ENCODE results near the gene FBXO31.
"Not testable (repeated sequence)": the region's sequence is repeated elsewhere in the genome, so short reads cannot be mapped to it uniquely, and the experiment has no call there.

Gene FBXO31

GRCh38 chr16:87411375-87412271, 28.0 kb upstream of the FBXO31 start:
- DNase-seq, result no peak

DNA sequence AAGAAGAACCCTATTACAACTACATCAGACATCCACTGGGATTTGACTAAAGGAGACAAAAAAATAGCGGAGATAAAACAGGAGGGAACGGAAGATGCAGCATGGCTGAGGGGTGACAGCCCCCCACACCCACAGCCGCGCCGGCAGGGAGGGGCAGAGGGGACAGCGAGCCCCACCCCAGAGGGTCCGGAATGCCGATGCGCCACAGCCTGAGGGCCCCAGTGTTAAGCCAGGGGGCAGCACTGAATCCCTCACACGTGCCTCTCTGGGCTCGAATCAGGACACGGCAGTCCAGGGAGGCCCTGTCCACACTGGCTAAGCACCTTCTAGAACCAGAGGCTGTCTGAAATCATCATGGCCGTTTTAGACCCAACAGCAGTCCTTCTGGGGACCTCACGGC, 27.4 kb upstream of the FBXO31 start:
- no peak for DNase-seq

GRCh38 chr16:87410530-87410929, 27.0 kb upstream of the FBXO31 start:
- no peak for DNase-seq

GRCh38 chr16:87409781-87410180, 26.2 kb upstream of the FBXO31 start:
- no peak for DNase-seq

- no peak for DNase-seq
Measured at GRCh38 chr16:87409153-87409552, 25.6 kb upstream of the FBXO31 start.

- no peak for DNase-seq
Measured at GRCh38 chr16:87407511-87408112, 24.0 kb upstream of the FBXO31 start.

GRCh38 chr16:87406495-87407088, 23.0 kb upstream of the FBXO31 start:
- no peak for DNase-seq

GRCh38 chr16:87404764-87405625, 21.4 kb upstream of the FBXO31 start:
- no peak for DNase-seq

DNA sequence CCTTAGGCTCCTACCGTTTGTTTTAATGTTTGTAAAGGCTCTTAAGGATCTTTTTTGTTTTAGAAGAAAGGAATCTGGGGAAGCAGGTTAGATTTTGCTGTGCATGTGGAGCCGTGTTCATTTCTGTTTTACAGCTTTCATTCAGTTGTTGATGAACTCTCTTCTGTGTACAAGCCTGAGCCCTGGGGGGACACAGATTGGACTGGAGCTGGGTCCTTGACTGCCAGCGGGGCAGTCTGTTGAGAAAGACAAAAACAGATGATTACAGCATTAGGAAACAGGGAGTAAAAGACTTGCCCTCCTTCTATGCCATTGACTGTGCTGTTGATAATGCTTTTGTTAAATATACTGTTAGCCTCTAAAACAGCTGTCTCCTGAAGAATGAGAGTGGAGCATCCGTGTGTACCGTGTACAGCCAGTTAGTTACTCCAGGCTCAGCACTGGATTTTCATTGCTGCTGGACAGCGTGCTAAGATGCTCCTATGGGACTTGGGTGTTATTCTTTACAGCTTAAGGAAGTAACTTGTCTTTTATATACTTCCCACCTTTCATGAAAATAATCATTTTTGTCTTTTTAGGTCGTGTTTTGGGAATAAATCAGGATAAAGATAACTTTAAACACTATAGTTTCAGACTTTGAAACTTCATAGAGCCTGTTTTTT, 11.7 kb upstream of the FBXO31 start:
- no peak for DNase-seq

DNA sequence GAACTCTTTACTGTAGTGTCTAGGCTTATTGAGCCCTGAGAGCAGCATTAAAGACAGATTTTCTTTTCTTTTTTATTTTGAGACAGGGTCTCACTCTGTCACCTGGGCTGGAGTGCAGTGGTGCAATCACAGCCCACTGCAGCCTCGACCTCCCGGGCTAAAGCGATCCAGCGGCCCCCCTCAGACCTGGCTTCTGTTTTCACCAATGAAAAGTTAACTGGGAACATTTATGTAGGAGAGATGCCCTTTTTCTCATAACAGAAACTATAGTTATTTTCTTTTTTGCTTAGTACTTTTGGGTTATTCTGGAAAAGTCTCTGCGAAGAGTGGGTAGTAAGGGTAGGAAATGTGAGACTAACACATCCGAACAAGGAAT, 10.1 kb upstream of the FBXO31 start:
- no peak for DNase-seq

GRCh38 chr16:87392821-87393679, 9.5 kb upstream of the FBXO31 start:
- peak; percentile 63 for DNase-seq

DNA sequence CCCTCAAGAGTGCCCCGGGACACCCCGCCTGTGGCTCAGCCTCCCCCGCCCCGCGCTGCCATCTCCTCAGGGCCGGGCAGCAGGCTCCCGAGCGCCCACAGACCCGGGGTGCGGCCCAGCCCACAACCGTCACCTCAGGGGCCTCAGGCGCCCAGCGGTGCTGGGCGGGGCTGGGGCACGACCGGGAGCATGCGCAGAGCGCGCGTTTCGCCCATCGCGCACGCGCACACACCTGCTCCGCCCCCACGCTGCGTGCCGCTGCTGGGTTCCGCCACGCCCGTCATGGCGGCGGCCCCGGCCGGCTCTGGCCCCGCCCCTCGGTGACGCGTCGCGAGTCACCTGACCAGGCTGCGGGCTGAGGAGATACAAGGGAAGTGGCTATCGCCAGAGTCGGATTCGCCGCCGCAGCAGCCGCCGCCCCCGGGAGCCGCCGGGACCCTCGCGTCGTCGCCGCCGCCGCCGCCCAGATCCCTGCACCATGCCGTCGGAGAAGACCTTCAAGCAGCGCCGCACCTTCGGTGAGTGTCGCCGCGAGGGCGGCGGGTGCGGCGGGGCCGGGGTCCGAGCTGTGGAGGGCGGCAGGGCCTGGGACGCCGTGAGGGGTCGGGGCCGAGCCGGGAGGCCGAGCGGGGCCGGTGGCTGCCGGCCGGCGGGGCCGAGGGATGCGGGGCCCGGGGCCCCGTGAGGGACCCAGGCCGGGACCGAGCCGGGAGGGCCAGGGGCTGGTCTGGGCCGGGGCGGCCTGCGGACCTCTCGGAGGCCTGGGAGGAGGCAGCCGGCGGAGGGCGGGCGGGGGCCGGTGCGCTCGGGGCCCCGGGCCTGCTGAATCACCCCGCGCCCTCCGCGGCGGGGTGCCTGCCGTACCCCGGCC, 8.6 kb upstream of the FBXO31 start, which contains the start of gene MAP1LC3B:
TSS of gene MAP1LC3B (plus strand) at position 387 of the 871 bp plus-strand sequence. CDS start at position 479, 92 bp downstream.
- DNase-seq, result peak; percentile 96

DNA sequence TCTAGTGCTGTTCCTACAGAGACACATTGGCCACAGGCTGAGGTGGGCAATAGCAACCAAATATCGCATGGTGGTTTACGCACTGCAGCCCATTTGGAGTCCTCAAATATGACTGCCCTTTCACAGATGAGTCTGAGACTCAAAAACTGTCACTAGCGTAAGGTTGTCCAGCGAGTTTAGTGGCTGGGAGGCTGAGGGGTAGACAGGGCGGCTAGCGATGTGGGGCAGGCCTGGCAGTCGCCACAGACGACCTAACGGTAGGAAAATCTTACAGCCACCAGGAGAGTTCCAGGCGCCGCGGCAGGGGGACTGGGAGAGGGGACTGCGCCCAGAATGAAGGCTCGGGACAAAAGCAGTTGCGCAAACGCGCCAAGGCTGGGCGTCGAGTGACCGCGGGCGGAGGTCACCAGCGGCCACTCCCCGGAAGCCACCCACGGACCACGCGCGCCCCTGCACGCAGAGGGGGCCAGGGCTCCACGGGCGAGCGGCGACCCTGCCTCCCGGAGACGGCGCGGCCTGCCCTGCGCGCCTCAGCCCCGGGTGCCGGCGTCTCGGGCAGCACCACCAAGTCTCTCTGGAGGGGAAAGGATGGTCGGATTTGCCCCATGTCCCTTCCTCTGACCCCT, 7.9 kb upstream of the FBXO31 start:
- DNase-seq, result no peak

- DNase-seq, result no peak
Measured at GRCh38 chr16:87390641-87391323, 7.2 kb upstream of the FBXO31 start.

DNA sequence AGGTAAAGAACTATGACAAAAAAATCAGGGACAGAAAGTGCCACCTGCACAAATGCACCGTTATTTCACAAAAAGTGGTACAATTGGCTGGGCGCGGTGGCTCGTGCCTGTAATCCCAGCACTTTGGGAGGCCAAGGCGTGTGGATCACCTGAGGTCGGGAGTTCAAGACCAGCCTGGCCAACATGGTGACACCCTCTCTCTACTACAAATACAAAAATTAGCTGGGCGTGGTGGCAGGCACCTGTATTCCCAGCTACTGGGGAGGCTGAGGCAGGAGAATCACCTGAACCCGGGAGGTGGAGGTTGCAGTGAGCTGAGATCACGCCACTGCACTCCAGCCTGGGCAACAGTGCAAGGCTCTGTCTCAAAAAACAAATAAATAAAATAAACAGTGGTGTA, 6.3 kb upstream of the FBXO31 start:
- DNase-seq, result not testable (repeated sequence)

DNA sequence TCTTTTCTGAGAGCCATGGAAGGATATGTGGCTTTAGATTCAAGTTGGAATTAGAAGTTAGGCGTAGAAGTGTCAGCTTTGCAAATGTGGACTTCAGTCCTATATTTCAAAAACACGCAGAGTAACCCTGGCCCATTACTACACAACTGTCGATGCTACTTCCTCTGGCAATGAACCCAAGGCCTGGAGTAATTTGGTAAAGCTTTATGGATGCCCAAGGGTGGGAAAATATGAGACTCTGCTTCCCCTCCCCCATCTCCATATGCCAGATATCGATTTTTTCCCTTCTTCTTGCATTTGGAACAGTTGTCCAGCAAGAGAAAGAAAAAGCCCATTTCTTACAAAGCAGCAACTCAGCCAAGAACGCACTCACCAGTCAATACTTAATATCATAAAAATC, 5.7 kb upstream of the FBXO31 start:
- DNase-seq, result no peak

DNA sequence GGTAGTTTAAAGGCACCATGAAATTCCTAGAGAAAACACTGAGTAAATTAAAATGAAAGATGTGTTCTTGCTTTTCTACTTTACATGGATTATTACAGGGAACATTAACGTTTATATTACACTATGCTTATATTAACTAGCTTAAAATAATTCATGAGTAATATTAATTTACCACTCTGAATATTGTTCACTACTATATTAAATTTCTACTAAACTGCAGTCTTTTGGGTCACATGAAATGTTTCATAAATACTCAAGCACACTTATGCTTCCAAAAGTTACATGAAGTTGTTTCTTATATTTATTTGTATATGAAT, 5.2 kb upstream of the FBXO31 start:
- DNase-seq, result no peak

DNA sequence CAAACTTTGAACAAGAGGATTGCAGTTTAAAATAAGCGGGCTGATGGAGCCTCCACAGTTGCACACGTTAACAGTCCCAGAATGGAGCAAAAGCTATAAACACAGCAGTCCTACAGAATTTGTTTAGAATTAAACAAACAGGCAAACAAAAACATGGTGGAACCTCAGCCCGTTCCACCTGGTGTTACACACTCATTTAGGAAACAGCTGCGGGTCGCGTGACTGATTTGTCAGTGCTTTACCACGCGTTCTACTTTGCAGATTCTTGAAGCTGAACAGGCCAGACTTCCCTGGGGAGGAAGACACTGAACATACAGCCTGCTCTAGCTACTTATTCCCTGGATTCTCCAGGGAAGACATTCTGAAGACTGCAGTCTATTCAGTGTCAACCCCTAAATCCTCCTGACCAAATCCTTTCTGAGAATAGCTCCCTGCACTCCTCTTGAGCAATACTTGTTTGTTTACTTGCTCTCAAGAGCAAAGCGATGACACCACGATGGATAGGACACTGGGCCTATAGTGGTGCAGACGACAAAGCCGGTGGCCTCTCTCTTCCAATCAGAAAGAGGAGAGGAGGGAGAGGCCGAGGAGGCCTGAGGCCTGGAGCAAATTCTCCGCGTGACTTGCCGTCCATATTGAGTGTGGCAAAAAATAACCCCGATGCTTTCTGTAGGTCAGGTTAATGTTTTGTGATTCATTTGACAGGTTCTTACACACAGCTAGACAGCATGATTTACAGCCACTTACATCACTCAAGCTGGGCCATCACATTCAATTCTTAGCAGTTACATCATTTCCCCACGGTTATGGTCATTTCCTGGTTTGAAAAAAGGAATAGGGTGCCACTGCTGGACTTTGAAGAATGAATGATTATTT, 4.6 kb upstream of the FBXO31 start:
- DNase-seq, result peak; percentile 87

DNA sequence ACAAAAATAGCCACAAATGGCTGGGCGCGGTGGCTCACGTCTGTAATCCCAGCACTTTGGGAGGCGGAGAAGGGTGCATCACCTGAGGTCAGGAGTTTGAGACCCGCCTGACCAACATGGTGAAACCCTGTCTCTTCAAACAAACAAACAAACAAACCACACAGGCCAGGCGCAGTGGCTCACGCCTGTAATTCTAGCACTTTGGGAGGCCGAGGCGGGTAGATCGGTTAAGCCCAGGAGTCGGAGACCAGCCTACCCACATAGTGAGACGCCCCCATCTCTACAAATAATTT, 1.2 kb upstream of the FBXO31 start:
- not testable (repeated sequence) for DNase-seq

Measured in stimulated activated CD4-positive, alpha-beta T cell treated with anti-CD3 and anti-CD28 coated beads, Interleukin-15, amount 100 ng/mL, for 24 hours (primary cell).